ENCODE data around the gene SNX24.

DNA sequence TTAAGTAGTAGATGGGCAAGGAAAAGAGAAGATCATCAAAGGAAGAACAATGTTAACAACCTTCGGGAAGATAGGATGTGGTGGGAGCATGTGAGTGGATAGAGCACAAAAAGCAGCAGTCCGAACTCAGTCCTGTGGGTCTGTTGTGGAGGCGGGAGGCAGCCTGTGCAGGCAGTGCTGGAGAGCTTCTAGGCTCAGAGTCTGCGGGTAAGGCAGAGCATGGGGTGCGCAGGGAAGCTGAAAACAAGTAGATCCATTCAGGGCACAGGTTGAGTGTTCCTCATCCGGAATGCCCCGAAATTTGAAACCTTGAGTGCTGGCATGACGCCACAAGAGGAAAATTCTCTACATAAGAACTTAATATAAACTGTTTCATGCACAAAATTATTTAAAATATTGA, 106.2 kb downstream of the SNX24 start:
- no peak for TF ChIP-seq BHLHE40 (IDR thresholded peaks at IDR 0.05; ENCODE audit: low read depth, low read length)
- TF ChIP-seq, protein P1, sequence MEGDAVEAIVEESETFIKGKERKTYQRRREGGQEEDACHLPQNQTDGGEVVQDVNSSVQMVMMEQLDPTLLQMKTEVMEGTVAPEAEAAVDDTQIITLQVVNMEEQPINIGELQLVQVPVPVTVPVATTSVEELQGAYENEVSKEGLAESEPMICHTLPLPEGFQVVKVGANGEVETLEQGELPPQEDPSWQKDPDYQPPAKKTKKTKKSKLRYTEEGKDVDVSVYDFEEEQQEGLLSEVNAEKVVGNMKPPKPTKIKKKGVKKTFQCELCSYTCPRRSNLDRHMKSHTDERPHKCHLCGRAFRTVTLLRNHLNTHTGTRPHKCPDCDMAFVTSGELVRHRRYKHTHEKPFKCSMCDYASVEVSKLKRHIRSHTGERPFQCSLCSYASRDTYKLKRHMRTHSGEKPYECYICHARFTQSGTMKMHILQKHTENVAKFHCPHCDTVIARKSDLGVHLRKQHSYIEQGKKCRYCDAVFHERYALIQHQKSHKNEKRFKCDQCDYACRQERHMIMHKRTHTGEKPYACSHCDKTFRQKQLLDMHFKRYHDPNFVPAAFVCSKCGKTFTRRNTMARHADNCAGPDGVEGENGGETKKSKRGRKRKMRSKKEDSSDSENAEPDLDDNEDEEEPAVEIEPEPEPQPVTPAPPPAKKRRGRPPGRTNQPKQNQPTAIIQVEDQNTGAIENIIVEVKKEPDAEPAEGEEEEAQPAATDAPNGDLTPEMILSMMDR (conservative IDR thresholded peaks at IDR 0.05; ENCODE audit: low read depth, low read length), result no peak
- TF ChIP-seq POLR2A (IDR thresholded peaks at IDR 0.05; ENCODE audit: low read depth, low read length), result no peak
- no peak for TF ChIP-seq RFX5 (IDR thresholded peaks at IDR 0.05; ENCODE audit: low read depth, low read length)
- no peak for TF ChIP-seq MXI1 (IDR thresholded peaks at IDR 0.05; ENCODE audit: borderline replicate concordance, low read depth, low read length)
- no peak for TF ChIP-seq CEBPB (IDR thresholded peaks at IDR 0.05; ENCODE audit: low read depth, low read length)
- TF ChIP-seq, protein P2, sequence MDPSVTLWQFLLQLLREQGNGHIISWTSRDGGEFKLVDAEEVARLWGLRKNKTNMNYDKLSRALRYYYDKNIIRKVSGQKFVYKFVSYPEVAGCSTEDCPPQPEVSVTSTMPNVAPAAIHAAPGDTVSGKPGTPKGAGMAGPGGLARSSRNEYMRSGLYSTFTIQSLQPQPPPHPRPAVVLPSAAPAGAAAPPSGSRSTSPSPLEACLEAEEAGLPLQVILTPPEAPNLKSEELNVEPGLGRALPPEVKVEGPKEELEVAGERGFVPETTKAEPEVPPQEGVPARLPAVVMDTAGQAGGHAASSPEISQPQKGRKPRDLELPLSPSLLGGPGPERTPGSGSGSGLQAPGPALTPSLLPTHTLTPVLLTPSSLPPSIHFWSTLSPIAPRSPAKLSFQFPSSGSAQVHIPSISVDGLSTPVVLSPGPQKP (IDR thresholded peaks at IDR 0.05; ENCODE audit: borderline replicate concordance, low read depth, low read length), result no peak
